Omental fat pad (tissue), 4 donors: Measurements from ENCODE around the gene JMJD7. TPM values are rescaled to one million over a fixed set of nuclear protein-coding genes. Genes with fewer than 3 reads are reported as not detected.
A peak's percentile ranks its signal among the peaks of the same experiment; 100 is the strongest.

Experiments
- ATAC-seq: fragments of 150-250 bp; one replicate; pipeline ENCODE4 v1.9.1; 2016; ENCODE audit warnings: mild to moderate bottlenecking, moderate library complexity; ENCODE audit not compliant: low FRiP score
- DNase-seq: peaks from one replicate; pipeline ENCODE4 v3.0.0-alpha.2; 2019; ENCODE audit warnings: low spot score
- CTCF ChIP-seq, 3 donors: fragments of 450-650 bp; IDR thresholded peaks; one replicate each; pipeline ENCODE4 v1.5.1; 2016 to 2017; ENCODE audit warnings: antibody characterized with exemption in 3 of 3, mild to moderate bottlenecking in 3 of 3, moderate library complexity in 2 of 3
- total RNA-seq, 4 donors: library from RNA; depleted of rRNA; stranded (reverse); fragments of >200 nt; gene quantifications; one replicate each; pipeline ENCODE4 v1.1.0, GENCODE V29; 2016

The JMJD7 gene
- total RNA-seq, 4 donors from 2014 or later = 3.8 to 11.5 (median 8.5) TPM

GRCh38 chr15:41809121-41809520 lies 18.8 kb upstream of the JMJD7 start:
- no peak for TF ChIP-seq CTCF (IDR thresholded peaks at IDR 0.05)
- ATAC-seq (no peak), DNase-seq (no peak)

- DNase-seq (no peak), ATAC-seq (no peak)
- no peak for TF ChIP-seq CTCF (IDR thresholded peaks at IDR 0.05)
Measured at GRCh38 chr15:41809526-41810220, 18.2 kb upstream of the JMJD7 start.

- DNase-seq (no peak), ATAC-seq (no peak)
- TF ChIP-seq CTCF (IDR thresholded peaks at IDR 0.05) = no peak
Measured at GRCh38 chr15:41810651-41811431, 17.1 kb upstream of the JMJD7 start.

GRCh38 chr15:41811432-41812195 lies 16.3 kb upstream of the JMJD7 start:
- ATAC-seq (peak; percentile 69), DNase-seq (peak; percentile 87)
- peak in 1 of 3 donors; percentile 74 for TF ChIP-seq CTCF (IDR thresholded peaks at IDR 0.05)

- no peak for TF ChIP-seq CTCF (IDR thresholded peaks at IDR 0.05)
- DNase-seq (no peak), ATAC-seq (no peak)
Measured at GRCh38 chr15:41812820-41813375, 15.0 kb upstream of the JMJD7 start.

- TF ChIP-seq CTCF (IDR thresholded peaks at IDR 0.05) = no peak
- ATAC-seq = no peak
- no peak for DNase-seq
Measured at GRCh38 chr15:41813426-41813825, 14.5 kb upstream of the JMJD7 start.
